ENCODE results near the gene ANKS1A. TPM values are rescaled to one million over a fixed set of nuclear protein-coding genes. Genes with fewer than 3 reads are reported as not detected.

ANKS1A gene
- total RNA-seq, 2 experiments from 2014 or later, result 6.0 to 6.7 TPM

- intact Hi-C loops (cut with micrococcal nuclease), result no loop called here
- no peaks in the 10 kb centered on the region for H3K4me1 Mint-ChIP-seq (ENCODE audit: low read depth)
- no peak for DNase-seq
- H3K9me3 Mint-ChIP-seq, result no peaks in the 10 kb centered on the region
- H3K4me3 Mint-ChIP-seq, result no peak overlapping the region
- TF ChIP-seq, protein P1, sequence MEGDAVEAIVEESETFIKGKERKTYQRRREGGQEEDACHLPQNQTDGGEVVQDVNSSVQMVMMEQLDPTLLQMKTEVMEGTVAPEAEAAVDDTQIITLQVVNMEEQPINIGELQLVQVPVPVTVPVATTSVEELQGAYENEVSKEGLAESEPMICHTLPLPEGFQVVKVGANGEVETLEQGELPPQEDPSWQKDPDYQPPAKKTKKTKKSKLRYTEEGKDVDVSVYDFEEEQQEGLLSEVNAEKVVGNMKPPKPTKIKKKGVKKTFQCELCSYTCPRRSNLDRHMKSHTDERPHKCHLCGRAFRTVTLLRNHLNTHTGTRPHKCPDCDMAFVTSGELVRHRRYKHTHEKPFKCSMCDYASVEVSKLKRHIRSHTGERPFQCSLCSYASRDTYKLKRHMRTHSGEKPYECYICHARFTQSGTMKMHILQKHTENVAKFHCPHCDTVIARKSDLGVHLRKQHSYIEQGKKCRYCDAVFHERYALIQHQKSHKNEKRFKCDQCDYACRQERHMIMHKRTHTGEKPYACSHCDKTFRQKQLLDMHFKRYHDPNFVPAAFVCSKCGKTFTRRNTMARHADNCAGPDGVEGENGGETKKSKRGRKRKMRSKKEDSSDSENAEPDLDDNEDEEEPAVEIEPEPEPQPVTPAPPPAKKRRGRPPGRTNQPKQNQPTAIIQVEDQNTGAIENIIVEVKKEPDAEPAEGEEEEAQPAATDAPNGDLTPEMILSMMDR (IDR thresholded peaks at IDR 0.05), result no peak
- no peaks in the 10 kb centered on the region for H3K27me3 Mint-ChIP-seq
- no peak overlapping the region for H3K27ac Mint-ChIP-seq
- POLR2A ChIA-PET, result no interaction called here
- CTCF ChIA-PET, result interaction anchor here (2.6 to 4.7 kb wide), 2 partner anchors 12 to 166 kb away, joined by 9 to 15 read pairs; no protein-coding TSS in a partner anchor
- H3K36me3 Mint-ChIP-seq (ENCODE audit: low read depth), result peaks cover 2% of the 10 kb centered on the region
- ATAC-seq, result no peak
These were observed 85.2 kb downstream of the ANKS1A start for GRCh38 chr6:34974249-34974642.

GRCh38 chr6:34976239-34976638 is 87.2 kb downstream of the ANKS1A start:
- TF ChIP-seq, protein P1 (IDR thresholded peaks at IDR 0.05), result no peak
- ATAC-seq, result no peak
- no peak for DNase-seq
- CTCF ChIA-PET, result interaction anchor here (0.6 to 4.7 kb wide), 3 partner anchors 10 to 164 kb away, joined by 3 to 15 read pairs (median 9); no protein-coding TSS in a partner anchor
- intact Hi-C loops (cut with micrococcal nuclease), result no loop called here
- POLR2A ChIA-PET, result no interaction called here
- Mint-ChIP-seq H3K9me3 (no peaks in the 10 kb centered on the region), H3K27me3 (no peaks in the 10 kb centered on the region), H3K4me1 (ENCODE audit: low read depth) (no peaks in the 10 kb centered on the region), H3K36me3 (ENCODE audit: low read depth) (no peaks in the 10 kb centered on the region), H3K4me3 (no peak overlapping the region), H3K27ac (no peak overlapping the region)

- intact Hi-C loops (cut with micrococcal nuclease), result no loop called here
- H3K27ac Mint-ChIP-seq, result no peak overlapping the region
- H3K4me3 Mint-ChIP-seq, result no peak overlapping the region
- DNase-seq (no peak), ATAC-seq (no peak)
- H3K36me3 Mint-ChIP-seq (ENCODE audit: low read depth), result peaks cover 7% of the 10 kb centered on the region
- no peaks in the 10 kb centered on the region for H3K9me3 Mint-ChIP-seq
- no peaks in the 10 kb centered on the region for H3K4me1 Mint-ChIP-seq (ENCODE audit: low read depth)
- no peaks in the 10 kb centered on the region for H3K27me3 Mint-ChIP-seq
- POLR2A ChIA-PET, result no interaction called here
- TF ChIP-seq, protein P1 (IDR thresholded peaks at IDR 0.05), result no peak
- CTCF ChIA-PET, result interaction anchor here (1.7 kb wide), 1 partner anchor 161 kb away, joined by 9 read pairs; no protein-coding TSS in a partner anchor
These were observed 90.2 kb downstream of the ANKS1A start for GRCh38 chr6:34979218-34979617.

DNA sequence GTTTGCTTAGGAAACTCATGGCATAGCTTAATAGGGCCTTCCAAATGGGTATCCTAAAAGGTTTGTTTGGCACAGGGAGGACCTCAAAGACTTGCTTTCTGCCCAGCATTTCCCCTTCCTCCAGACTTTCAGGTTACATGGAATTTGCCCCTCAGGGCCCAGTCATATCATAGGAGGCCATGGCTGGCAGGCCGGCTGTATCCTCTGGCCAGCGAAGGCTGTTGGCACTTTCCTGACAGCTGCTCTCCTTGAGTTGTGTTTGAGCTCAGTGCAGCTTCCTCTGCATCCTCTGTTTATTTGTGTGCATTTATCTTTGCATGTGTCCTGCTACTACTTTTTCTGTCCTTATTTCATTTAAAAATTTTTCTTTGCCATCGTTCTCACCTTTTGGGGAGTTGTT is 90.9 kb downstream of the ANKS1A start:
- ChIA-PET CTCF (interaction anchor here (1.7 kb wide), 1 partner anchor 160 kb away, joined by 9 read pairs; no protein-coding TSS in a partner anchor), POLR2A (no interaction called here)

GRCh38 chr6:34981366-34981765 is 92.3 kb downstream of the ANKS1A start:
- ChIA-PET POLR2A (no interaction called here), CTCF (no interaction called here)
- H3K9me3 Mint-ChIP-seq, result no peaks in the 10 kb centered on the region
- no peak for ATAC-seq
- H3K27me3 Mint-ChIP-seq, result no peaks in the 10 kb centered on the region
- intact Hi-C loops (cut with micrococcal nuclease), result loop anchor here (10.0 kb wide), 1 partner anchor 223 kb away; no protein-coding TSS in a partner anchor
- no peaks in the 10 kb centered on the region for H3K4me1 Mint-ChIP-seq (ENCODE audit: low read depth)
- no peak overlapping the region for H3K4me3 Mint-ChIP-seq
- TF ChIP-seq, protein P1 (IDR thresholded peaks at IDR 0.05), result no peak
- no peak overlapping the region for H3K27ac Mint-ChIP-seq
- DNase-seq, result no peak
- peaks cover 12% of the 10 kb centered on the region for H3K36me3 Mint-ChIP-seq (ENCODE audit: low read depth)

More for the DNA sequence above, 90.9 kb downstream of the ANKS1A start:
- TF ChIP-seq, protein P1 (IDR thresholded peaks at IDR 0.05), result no peak
- DNase-seq (no peak), ATAC-seq (no peak)
- peaks cover 10% of the 10 kb centered on the region for H3K36me3 Mint-ChIP-seq (ENCODE audit: low read depth)
- H3K27ac Mint-ChIP-seq, result no peak overlapping the region
- intact Hi-C loops (cut with micrococcal nuclease), result loop anchor here (10.0 kb wide), 1 partner anchor 225 kb away; no protein-coding TSS in a partner anchor
- H3K4me1 Mint-ChIP-seq (ENCODE audit: low read depth), result no peaks in the 10 kb centered on the region
- H3K4me3 Mint-ChIP-seq, result no peak overlapping the region
- no peaks in the 10 kb centered on the region for H3K9me3 Mint-ChIP-seq
- no peaks in the 10 kb centered on the region for H3K27me3 Mint-ChIP-seq

All from activated CD8-positive, alpha-beta T cell treated with anti-CD3 and anti-CD28 coated beads for 36 hours (primary cell).